Immature natural killer cell (primary cell): Measurements from ENCODE around the gene PAX8. TPM values are rescaled to one million over a fixed set of nuclear protein-coding genes. Genes with fewer than 3 reads are reported as not detected.
A peak's percentile ranks its signal among the peaks of the same experiment; 100 is the strongest.

Experiments used
- DNase-seq, 3 donors: peaks; one replicate each; pipeline ENCODE4 v3.0.0; 2022; ENCODE audit warnings: mixed read lengths in 1 of 3
- H3K27ac Mint-ChIP-seq, 6 donors: one replicate each; pipeline ENCODE4 v1.8.0; 2020; ENCODE audit warnings: mixed read lengths in 6 of 6, mild to moderate bottlenecking in 5 of 6, inconsistent platforms in 4 of 6, moderate library complexity in 3 of 6
- H3K27me3 Mint-ChIP-seq, 3 donors: one replicate each; pipeline ENCODE4 v1.8.0; 2020 to 2021; ENCODE audit warnings: low read depth in 3 of 3, mild to moderate bottlenecking in 3 of 3, mixed read lengths in 3 of 3, moderate library complexity in 3 of 3, inconsistent platforms in 1 of 3
- H3K36me3 Mint-ChIP-seq, 3 donors: one replicate each; pipeline ENCODE4 v1.8.0; 2020; ENCODE audit warnings: mixed read lengths in 3 of 3, inconsistent platforms in 2 of 3, mild to moderate bottlenecking in 2 of 3
- H3K4me1 Mint-ChIP-seq, 2 donors: one replicate each; pipeline ENCODE4 v1.8.0; 2020; ENCODE audit warnings: inconsistent platforms in 2 of 2, mild to moderate bottlenecking in 2 of 2, mixed read lengths in 2 of 2, moderate library complexity in 1 of 2
- H3K4me3 Mint-ChIP-seq, 5 donors: one replicate each; pipeline ENCODE4 v1.8.0; 2020; ENCODE audit warnings: mild to moderate bottlenecking in 5 of 5, mixed read lengths in 5 of 5, inconsistent platforms in 3 of 5, moderate library complexity in 3 of 5
- H3K9me3 Mint-ChIP-seq, 6 donors: one replicate each; pipeline ENCODE4 v1.8.0; 2020; ENCODE audit warnings: mild to moderate bottlenecking in 6 of 6, mixed read lengths in 6 of 6, inconsistent platforms in 4 of 6, moderate library complexity in 3 of 6
- polyA plus RNA-seq, 3 donors: library from polyadenylated mRNA; unstranded; fragments of 300-500 nt; fragmentation: Illumina TruSeq; gene quantifications; one replicate each; pipeline ENCODE4 v1.2.3, GENCODE V29; 2021

Gene PAX8
- polyA plus RNA-seq, 3 donors from 2014 or later: 0.29 to 0.93 TPM; not detected in 1

DNA sequence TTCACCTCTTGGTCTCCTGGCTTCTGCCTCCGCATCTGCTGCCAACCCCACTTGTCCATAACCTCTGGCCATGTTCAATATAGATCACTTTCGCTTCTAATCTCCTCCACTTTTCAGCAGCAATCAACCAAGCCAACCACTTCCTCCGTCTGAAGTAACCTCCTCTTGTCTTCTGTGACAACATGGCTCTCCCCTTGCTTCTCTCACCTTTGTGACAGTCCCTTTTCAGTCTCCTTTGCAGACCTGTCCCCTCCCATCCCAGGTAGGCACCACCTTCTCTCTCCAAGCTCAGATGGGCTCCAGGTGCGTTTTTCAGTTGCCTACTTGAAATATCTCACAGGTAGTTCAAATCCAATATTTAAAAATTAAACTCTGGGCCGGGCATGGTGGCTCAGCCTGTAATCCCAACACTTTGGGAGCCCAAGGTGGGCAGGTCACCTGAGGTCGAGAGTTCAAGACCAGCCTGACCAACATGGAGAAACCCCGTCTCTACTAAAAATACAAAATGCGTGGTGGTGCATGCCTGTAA lies 109.7 kb downstream of the PAX8 start:
- peak; percentile 52 to 63 (median 63) for DNase-seq
- Mint-ChIP-seq H3K4me1 (peaks cover 61 to 62% of the 10 kb centered on the region in 2 donors), H3K9me3 (no peaks in the 10 kb centered on the region), H3K27ac (peak overlapping the region; percentile 52 to 88 (median 68)), H3K36me3 (peaks cover 0 to 4% (median 0%) of the 10 kb centered on the region in 3 donors), H3K27me3 (peaks cover 7 to 14% (median 7%) of the 10 kb centered on the region in 3 donors), H3K4me3 (peak overlapping the region; percentile 39 to 78 (median 63))

DNA sequence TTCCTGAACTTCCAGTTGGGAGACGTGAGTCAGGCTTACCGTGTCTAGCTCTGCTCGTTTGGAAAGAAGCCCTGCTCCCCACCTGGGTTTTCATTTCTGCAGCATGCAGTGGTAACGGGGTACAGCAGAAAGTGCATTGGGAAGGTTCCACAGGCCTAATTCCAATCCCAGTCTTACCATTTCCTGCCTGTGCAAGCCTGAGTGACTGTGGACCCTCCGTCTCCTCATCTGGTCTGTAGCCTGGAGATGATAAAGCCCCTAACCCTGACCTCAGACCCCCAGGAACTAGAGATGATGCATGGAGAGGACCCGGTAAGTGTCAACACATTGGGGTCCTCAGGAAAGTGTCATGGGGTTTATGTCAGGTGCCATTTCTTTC lies 110.8 kb downstream of the PAX8 start:
- H3K27me3 Mint-ChIP-seq: peaks cover 0 to 5% (median 4%) of the 10 kb centered on the region in 3 donors
- H3K27ac Mint-ChIP-seq: peak overlapping the region in 4 of 6 donors; percentile 49 to 72 (median 57)
- H3K36me3 Mint-ChIP-seq: peaks cover 0 to 4% (median 0%) of the 10 kb centered on the region in 3 donors
- no peak for DNase-seq
- no peaks in the 10 kb centered on the region for H3K9me3 Mint-ChIP-seq
- H3K4me1 Mint-ChIP-seq: peaks cover 50 to 52% of the 10 kb centered on the region in 2 donors
- H3K4me3 Mint-ChIP-seq: no peak overlapping the region

DNA sequence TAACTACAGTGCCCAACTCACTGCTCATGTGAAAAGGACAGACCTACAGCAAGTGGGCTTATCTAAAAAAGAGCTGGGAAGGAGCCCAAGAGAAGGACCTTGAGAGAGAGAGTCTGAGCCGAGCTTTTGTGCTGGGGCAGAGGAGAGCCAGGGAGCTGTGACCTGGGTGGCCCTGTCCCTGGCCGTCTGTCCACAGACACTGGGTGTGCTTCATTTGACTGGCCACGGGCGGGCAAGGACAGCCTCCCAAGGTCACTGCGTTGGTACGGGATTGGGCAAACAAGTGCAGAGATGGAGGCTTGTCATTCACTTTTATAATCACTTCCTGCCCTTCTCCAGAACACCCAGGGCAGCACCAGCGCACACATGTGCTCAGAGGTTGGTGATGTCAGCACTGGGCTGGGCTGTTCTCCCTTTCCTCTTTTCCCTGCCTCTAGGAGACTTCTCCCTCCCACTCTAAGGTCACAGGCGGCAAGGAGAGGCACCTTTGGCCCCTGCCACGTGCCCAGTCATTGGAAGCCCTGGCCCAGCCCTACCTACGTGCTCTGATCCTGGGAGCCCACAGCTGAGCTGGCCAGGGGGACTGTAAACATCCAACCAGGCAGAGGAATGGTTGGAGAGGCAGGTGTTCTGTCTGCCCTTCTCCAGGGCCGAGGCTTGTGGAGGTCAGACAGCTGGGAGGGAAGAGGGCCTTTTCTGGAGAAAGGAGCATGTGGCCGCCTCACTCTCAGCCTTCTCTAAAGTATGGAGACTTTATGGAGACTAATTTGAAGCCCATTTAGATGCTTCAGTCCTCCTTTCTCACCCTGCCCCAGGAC lies 111.4 kb downstream of the PAX8 start:
- no peak for DNase-seq
- H3K4me1 Mint-ChIP-seq: peaks cover 44 to 47% of the 10 kb centered on the region in 2 donors
- peaks cover 0 to 5% (median 4%) of the 10 kb centered on the region in 3 donors for H3K27me3 Mint-ChIP-seq
- H3K4me3 Mint-ChIP-seq: peak overlapping the region in 2 of 5 donors; percentile 1 to 4
- H3K36me3 Mint-ChIP-seq: peaks cover 0 to 4% (median 0%) of the 10 kb centered on the region in 3 donors
- no peaks in the 10 kb centered on the region for H3K9me3 Mint-ChIP-seq
- H3K27ac Mint-ChIP-seq: peak overlapping the region in 2 of 6 donors; percentile 2 to 62

DNA sequence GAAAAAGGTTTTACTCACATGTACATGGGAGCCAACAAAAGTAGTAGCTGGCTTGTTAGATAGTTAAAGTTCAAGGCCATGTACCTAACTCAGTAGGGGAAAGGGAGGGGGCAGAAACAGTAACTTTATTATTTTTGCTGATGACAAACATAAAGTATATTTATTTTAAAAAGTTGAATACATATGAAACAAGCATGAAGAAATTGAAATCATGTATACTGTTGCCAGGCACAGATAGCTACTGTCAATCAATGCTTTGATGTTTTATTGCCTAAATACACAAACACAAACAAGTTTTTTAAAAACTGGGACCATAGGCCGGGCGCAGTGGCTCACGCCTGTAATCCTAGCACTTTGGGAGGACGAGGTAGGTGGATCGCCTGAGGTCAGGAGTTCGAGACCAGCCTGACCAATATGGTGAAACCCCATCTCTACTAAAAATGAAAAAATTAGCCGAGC lies 112.5 kb downstream of the PAX8 start:
- Mint-ChIP-seq H3K27ac (no peak overlapping the region), H3K4me3 (no peak overlapping the region), H3K36me3 (peaks cover 0 to 4% (median 0%) of the 10 kb centered on the region in 3 donors), H3K4me1 (peaks cover 33 to 36% of the 10 kb centered on the region in 2 donors), H3K9me3 (no peaks in the 10 kb centered on the region), H3K27me3 (peaks cover 0 to 5% (median 4%) of the 10 kb centered on the region in 3 donors)
- no peak for DNase-seq

Other genes starting within 250 kb of the PAX8 start
- gene IL36B, start 226.1 kb downstream of the PAX8 start, polyA plus RNA-seq: not detected
- not detected for gene IL36RN, start 219.7 kb downstream of the PAX8 start, polyA plus RNA-seq
- not detected for gene IL1F10, start 211.0 kb downstream of the PAX8 start, polyA plus RNA-seq
- gene IL1RN, start 151.3 kb downstream of the PAX8 start, polyA plus RNA-seq: 1 to 10 TPM in 2 of 3 donors, under 1 TPM in 1; 0.44 to 2.3 (median 1.9) TPM
- gene PSD4, start 105.0 kb downstream of the PAX8 start, polyA plus RNA-seq: 10 to 100 TPM; 17.0 to 72.3 (median 20.6) TPM
- gene ZNG1B, start 158.8 kb upstream of the PAX8 start, polyA plus RNA-seq: 10 to 100 TPM; 15.2 to 24.9 (median 22.4) TPM
- gene FOXD4L1, start 219.7 kb upstream of the PAX8 start, polyA plus RNA-seq: not detected